ENCODE results near the gene AEBP1. TPM values are rescaled to one million over a fixed set of nuclear protein-coding genes. Genes with fewer than 3 reads are reported as not detected.

The AEBP1 gene
- total and polyA plus RNA-seq, 2 of the 4 experiments (the other 2 are of a cell fraction), result 1.1 to 5.7 TPM

GRCh38 chr7:44147026-44147991, 43.2 kb downstream of the AEBP1 start:
- Histone ChIP-seq H3K14ac (replicated peaks; ENCODE audit: low read depth, low read length) (no peak overlapping the region), H3K4me3 (ENCODE audit: insufficient read depth, low read depth, low read length) (no peak overlapping the region), H3K27ac (ENCODE audit: insufficient read depth, low read length) (no peak overlapping the region), H2BK20ac (ENCODE audit: low read depth, low read length) (no peak overlapping the region), H3K23ac (ENCODE audit: low read depth, low read length) (no peak overlapping the region), H3K18ac (ENCODE audit: low read depth, low read length) (no peak overlapping the region), H4K20me1 (ENCODE audit: insufficient read depth, low read length) (no peaks in the 10 kb centered on the region), H3K9me1 (ENCODE audit: insufficient read depth, low read length) (peaks cover 3% of the 10 kb centered on the region; the same call in 1 of the 2 replicates), H2AK9ac (replicated peaks; ENCODE audit: low read depth, low read length, poor library complexity) (no peak overlapping the region), H2BK120ac (ENCODE audit: low read depth, low read length) (no peak overlapping the region), H3K79me1 (ENCODE audit: low read depth in 1 of 2, low read length in 2 of 2) (no peaks in the 10 kb centered on the region), H4K8ac (ENCODE audit: low read depth in 2 of 2, low read length in 2 of 2) (no peak overlapping the region), H3K36me3 (ENCODE audit: control insufficient read depth, insufficient read depth, low read length) (no peaks in the 10 kb centered on the region), H3K4ac (ENCODE audit: low read depth, low read length) (no peak overlapping the region), H3K4me2 (ENCODE audit: low read depth, low read length) (no peak overlapping the region), H2BK15ac (ENCODE audit: low read depth, low read length) (no peak overlapping the region), H3K56ac (ENCODE audit: extremely low read depth, insufficient read depth, low read length) (no peak overlapping the region), H2BK5ac (ENCODE audit: low read depth, low read length, poor library complexity, severe bottlenecking) (no peak overlapping the region), H2AK5ac (ENCODE audit: low read depth, low read length) (no peak overlapping the region), H3K4me1 (ENCODE audit: control insufficient read depth, insufficient read depth, low read length) (peaks cover 10% of the 10 kb centered on the region; the same call in 1 of the 2 replicates), H4K91ac (ENCODE audit: insufficient read depth, low read depth, low read length) (no peak overlapping the region), H3K9me3 (ENCODE audit: control insufficient read depth, insufficient read depth, low read length) (no peaks in the 10 kb centered on the region), H3K27me3 (ENCODE audit: control insufficient read depth, insufficient read depth, low read length) (peaks cover 37% of the 10 kb centered on the region), H4K5ac (ENCODE audit: low read depth, low read length) (no peak overlapping the region), H2AFZ (replicated peaks; ENCODE audit: low read length, poor library complexity) (no peak overlapping the region), H3K9ac (ENCODE audit: low read depth, low read length) (no peak overlapping the region)
- in situ Hi-C loops (cut with MboI; ENCODE audit: low sequenced_read_pairs) (no loop called here), intact Hi-C loops (cut with micrococcal nuclease) (no loop called here), dilution Hi-C loops (cut with HindIII; ENCODE audit: low sequenced_read_pairs, unreplicated experiment) (no loop called here)
- DNase-seq (no peak), ATAC-seq (ENCODE audit: low read depth) (no peak)
- BruUV-seq (replicated peaks), result no TSS peak
- WGBS, 2 experiments (ENCODE audit: extremely low coverage in 2 of 2, insufficient read length in 1 of 2), result 44% methylated on average over 10 of the region's 33 CpGs; no CpG with 5 or more reads in 1 of the 2 experiments
- ChIA-PET POLR2A (ENCODE audit: unreplicated experiment) (no interaction called here), CTCF (no interaction called here)
- TF ChIP-seq FOS (IDR thresholded peaks at IDR 0.05; ENCODE audit: low read depth, low read length) (no peak), USF2 (IDR thresholded peaks at IDR 0.05; ENCODE audit: low read depth, low read length) (no peak), RAD21 (IDR thresholded peaks at IDR 0.05; ENCODE audit: low read length) (no peak), RCOR1 (IDR thresholded peaks at IDR 0.05; ENCODE audit: insufficient replicate concordance, low read length) (no peak), CTCF (conservative IDR thresholded peaks at IDR 0.05; ENCODE audit: low read depth, low read length) (no peak), MAFK (IDR thresholded peaks at IDR 0.05; ENCODE audit: low read depth, low read length) (no peak), ELK1 (IDR thresholded peaks at IDR 0.05; ENCODE audit: borderline replicate concordance, low read depth, low read length) (no peak), CEBPB (IDR thresholded peaks at IDR 0.05; ENCODE audit: low read depth, low read length) (no peak), BHLHE40 (IDR thresholded peaks at IDR 0.05; ENCODE audit: low read depth, low read length) (no peak), POLR2A (IDR thresholded peaks at IDR 0.05; ENCODE audit: low read depth, low read length) (no peak), MAZ (IDR thresholded peaks at IDR 0.05; ENCODE audit: borderline replicate concordance, low read depth, low read length) (no peak), CHD1 (IDR thresholded peaks at IDR 0.05; ENCODE audit: low read depth, low read length) (no peak), MXI1 (IDR thresholded peaks at IDR 0.05; ENCODE audit: borderline replicate concordance, low read depth, low read length) (no peak), NFE2L2 (IDR thresholded peaks at IDR 0.05; ENCODE audit: low read depth, low read length) (no peak), SMC3 (IDR thresholded peaks at IDR 0.05; ENCODE audit: low read depth, low read length) (no peak)
